Stimulated activated CD4-positive, alpha-beta T cell treated with anti-CD3 and anti-CD28 coated beads, TNF-alpha, amount 100 ng/mL, for 24 hours (primary cell): ENCODE measurements around the gene AKAP17A.
"Not testable (repeated sequence)": the region's sequence is repeated elsewhere in the genome, so short reads cannot be mapped to it uniquely, and the experiment has no call there.

Experiments used
- DNase-seq, 3 experiments: peaks; one replicate each; pipeline ENCODE4 v3.0.0-alpha.2; 2020; ENCODE audit warnings: low read depth in 3 of 3

The AKAP17A gene

GRCh38 chrX:1602299-1602698, 10.9 kb downstream of the AKAP17A start:
- no peak for DNase-seq

GRCh38 chrX:1606496-1606895, 15.1 kb downstream of the AKAP17A start:
- no peak for DNase-seq

- DNase-seq, result no peak
These were observed 17.9 kb downstream of the AKAP17A start for GRCh38 chrX:1609311-1609710.

- DNase-seq, result no peak
These were observed 18.4 kb downstream of the AKAP17A start for GRCh38 chrX:1609762-1610161.

- DNase-seq, result no peak
These were observed 18.8 kb downstream of the AKAP17A start for GRCh38 chrX:1610166-1610565.

GRCh38 chrX:1610736-1611135, 19.3 kb downstream of the AKAP17A start:
- no peak for DNase-seq

GRCh38 chrX:1612641-1613286, 21.4 kb downstream of the AKAP17A start:
- DNase-seq, result no peak

- no peak for DNase-seq
These were observed 23.5 kb downstream of the AKAP17A start, which contains the start of gene ASMT for GRCh38 chrX:1614927-1615326. ASMT (plus strand) TSS chrX:1615059; CDS start chrX:1615200, 141 bp downstream.

GRCh38 chrX:1618689-1619088, 27.3 kb downstream of the AKAP17A start:
- DNase-seq, result no peak

- DNase-seq, result no peak
These were observed 32.3 kb downstream of the AKAP17A start for GRCh38 chrX:1623691-1624090.

- peak in 1 of 3 experiments; percentile 14 for DNase-seq
These were observed 32.9 kb downstream of the AKAP17A start for GRCh38 chrX:1624158-1624860.

GRCh38 chrX:1624861-1625215, 33.4 kb downstream of the AKAP17A start:
- DNase-seq, result not testable (repeated sequence)

GRCh38 chrX:1629244-1629643, 37.8 kb downstream of the AKAP17A start:
- no peak for DNase-seq

- no peak for DNase-seq
These were observed 54.6 kb downstream of the AKAP17A start for GRCh38 chrX:1646009-1646408.

GRCh38 chrX:1649621-1650020, 58.2 kb downstream of the AKAP17A start:
- DNase-seq, result no peak
